HepG2 (cell line): ENCODE measurements around the gene KRT36. TPM values are rescaled to one million over a fixed set of nuclear protein-coding genes. Genes with fewer than 3 reads are reported as not detected.

Experiments
- ATAC-seq: fragments of 200-7000 bp; cut with Tn5 transposase; 3 replicates; pipeline ENCODE4 v1.9.1; 2020; ENCODE audit warnings: mild to moderate bottlenecking, moderate library complexity
- BruUV-seq: library from RNA; stranded (reverse); fragments of 400-500 nt; replicated peaks from 2 replicates; lab custom pipeline; 2021; lab: Mats Ljungman, UMichigan
- CTCF ChIA-PET: fragments of 300-600 bp; formaldehyde crosslinking; extraction: SDS; loops from one replicate; lab custom pipeline; 2021; ENCODE audit warnings: low total read pairs, inconsistent platforms, low intra/inter-chr PET ratio; lab: Yijun Ruan, JAX
- POLR2A ChIA-PET: fragments of 350-600 bp; sonication (Branson Sonifier 250); formaldehyde crosslinking; loops from one replicate; lab custom pipeline; 2020; ENCODE audit warnings: antibody characterized with exemption, inconsistent platforms; lab: Yijun Ruan, JAX
- DNase-seq: peaks from one replicate; pipeline ENCODE4 v3.0.0-alpha.2; 2015; ENCODE audit warnings: low spot score
- FAIRE-seq: peaks from 3 replicates; lab custom pipeline; 2011; peaks lifted over from hg19 to GRCh38; lab: Jason Lieb, UNC
- H2AFZ ChIP-seq: one replicate; pipeline ENCODE4 v1.6.1; 2011; ENCODE audit warnings: low read length, inconsistent platforms
- H3K27ac ChIP-seq: fragments of 300-600 bp; 3 replicates; pipeline ENCODE4 v1.8.0; 2011; ENCODE audit warnings: mixed run types, mild to moderate bottlenecking, mixed read lengths, low read length, inconsistent platforms; ENCODE audit not compliant: insufficient read depth; ENCODE audit errors: extremely low read length
- H3K27me3 ChIP-seq, 2 experiments: fragments of 200-600 bp in 1 of 2; 2 replicates in 1 of 2; 3 replicates in 1 of 2; pipeline versions ENCODE4 v1.6.0 to v1.8.0; 2011; ENCODE audit warnings: low read length in 2 of 2, mild to moderate bottlenecking in 2 of 2, moderate library complexity in 2 of 2, inconsistent platforms in 1 of 2; ENCODE audit not compliant: insufficient read depth in 2 of 2, control insufficient read depth in 1 of 2
- H3K36me3 ChIP-seq, 2 experiments: fragments of 200-600 bp in 1 of 2; replicated peaks in 1 of 2; 2 replicates in 1 of 2; 3 replicates in 1 of 2; pipeline versions ENCODE4 v1.5.1 to v1.8.0; 2011; ENCODE audit warnings: low read length in 2 of 2, inconsistent platforms in 1 of 2; ENCODE audit not compliant: insufficient read depth in 2 of 2, control insufficient read depth in 1 of 2
- H3K4me1 ChIP-seq: 2 replicates; pipeline ENCODE4 v1.5.1; 2012; ENCODE audit warnings: low read length, inconsistent platforms; ENCODE audit not compliant: insufficient read depth
- H3K4me2 ChIP-seq: 2 replicates; pipeline ENCODE4 v1.6.0; 2011; ENCODE audit warnings: low read depth, low read length, inconsistent platforms
- H3K4me3 ChIP-seq, 3 experiments: fragments of 200-600 bp in 1 of 3; sonication (generic), shearing (Covaris generic) in 1 of 3; replicated peaks in 1 of 3; 2 replicates each; pipeline ENCODE4 v1.5.1; 2011 to 2016; ENCODE audit warnings: low read length in 3 of 3, inconsistent platforms in 2 of 3, low read depth in 2 of 3, mild to moderate bottlenecking in 2 of 3, control low read depth in 1 of 3, mixed read lengths in 1 of 3; ENCODE audit not compliant: insufficient read depth in 1 of 3
- H3K79me2 ChIP-seq: one replicate; pipeline ENCODE4 v1.6.1; 2011; ENCODE audit warnings: low read length, inconsistent platforms; ENCODE audit not compliant: insufficient read depth
- H3K9ac ChIP-seq: 2 replicates; pipeline ENCODE4 v1.6.0; 2011; ENCODE audit warnings: mild to moderate bottlenecking, low read depth, low read length, inconsistent platforms; ENCODE audit not compliant: insufficient read depth
- H3K9me3 ChIP-seq: 2 replicates; pipeline ENCODE4 v1.5.1; 2012; ENCODE audit warnings: mild to moderate bottlenecking, low read length
- H4K20me1 ChIP-seq: 2 replicates; pipeline ENCODE4 v1.6.0; 2011; ENCODE audit warnings: inconsistent platforms, mild to moderate bottlenecking, low read length, moderate library complexity; ENCODE audit not compliant: insufficient read depth
- CHD4 ChIP-seq: fragments of 200-600 bp; sonication (generic); IDR thresholded peaks from 2 replicates; pipeline ENCODE4 v1.7.0; 2017; ENCODE audit warnings: mild to moderate bottlenecking, low read length, borderline replicate concordance
- ELF3 ChIP-seq: IDR thresholded peaks from 2 replicates; pipeline ENCODE4 v1.6.1; 2016; ENCODE audit warnings: missing genetic modification reagents, missing compliant biosample characterization
- IKZF1 ChIP-seq: fragments of 450-650 bp; IDR thresholded peaks from 2 replicates; pipeline ENCODE4 v1.7.1; 2016
- KMT2A ChIP-seq: sonication (generic); formaldehyde crosslinking; IDR thresholded peaks from 2 replicates; pipeline ENCODE4 v1.4.0; 2020; ENCODE audit warnings: missing genetic modification reagents
- RAD21 ChIP-seq: fragments of 450-650 bp; formaldehyde crosslinking; IDR thresholded peaks from 2 replicates; pipeline ENCODE4 v1.5.0; 2020; ENCODE audit warnings: mild to moderate bottlenecking
- SP5 ChIP-seq: IDR thresholded peaks from 2 replicates; pipeline ENCODE4 v1.6.1; 2016; ENCODE audit warnings: low read depth, borderline replicate concordance
- TARDBP ChIP-seq: sonication (generic); formaldehyde crosslinking; IDR thresholded peaks from 2 replicates; pipeline ENCODE4 v1.8.0; 2022; ENCODE audit warnings: mild to moderate bottlenecking, missing genetic modification reagents
- ZFX ChIP-seq: sonication (generic); formaldehyde crosslinking; IDR thresholded peaks from 2 replicates; pipeline ENCODE4 v1.4.0; 2020; ENCODE audit warnings: mild to moderate bottlenecking, low read depth, missing genetic modification reagents, moderate library complexity
- ZNF263 ChIP-seq: sonication (generic); formaldehyde crosslinking; IDR thresholded peaks from 2 replicates; pipeline ENCODE4 v1.4.0; 2020; ENCODE audit warnings: missing genetic modification reagents
- ZNF331 ChIP-seq: sonication (generic); formaldehyde crosslinking; IDR thresholded peaks from 2 replicates; pipeline ENCODE4 v1.4.0; 2020; ENCODE audit warnings: missing genetic modification reagents
- ZNF598 ChIP-seq: sonication (generic); formaldehyde crosslinking; IDR thresholded peaks from 2 replicates; pipeline ENCODE4 v1.5.1; 2020; ENCODE audit warnings: mild to moderate bottlenecking, missing genetic modification reagents, borderline replicate concordance
- WGBS: methylation state at CpG from one replicate; pipeline ENCODE4 v1.1.6; 2017; ENCODE audit warnings: low lambda C conversion rate; 5-methylcytosine and 5-hydroxymethylcytosine counted together
- in situ Hi-C: cut with HindIII; loops from 2 replicates; pipeline ENCODE4 v1.10.0; 2017; ENCODE audit warnings: low pct_unique_long_range_greater_than_20kb; ENCODE audit not compliant: extremely low pct_ligation_motif_present
- intact Hi-C: fragments of 100-400 bp; cut with micrococcal nuclease; formaldehyde crosslinking; loops from one replicate; pipeline ENCODE4 v1.10.0; 2022; ENCODE audit not compliant: unreplicated experiment
- polyA plus RNA-seq, 8 experiments: library from polyadenylated mRNA; depleted of rRNA in 3 of 8; stranded (reverse) in 7 of 8; unstranded in 1 of 8; fragments of >200 nt; fragmentation: Illumina TruSeq in 4 of 8; extraction: Trizol in 4 of 8; gene quantifications; 2 replicates each; pipeline versions ENCODE4 v1.2.1 to v1.2.3, GENCODE V29; 2011 to 2016; ENCODE audit warnings: low read depth in 4 of 8, missing spikeins in 1 of 8, mixed read lengths in 1 of 8; ENCODE audit not compliant: insufficient read depth in 1 of 8
- total RNA-seq, 5 experiments: library from RNA; depleted of rRNA; stranded (reverse); fragments of >200 nt; fragmentation: Illumina TruSeq; extraction: Trizol; gene quantifications; 2 replicates each; pipeline ENCODE4 v1.2.3, GENCODE V29; 2016; ENCODE audit warnings: low read depth in 1 of 5
- TF ChIP-seq, protein P1 (sequence below), 2 experiments: sonication (generic) in 1 of 2; formaldehyde crosslinking in 1 of 2; IDR thresholded peaks; 2 replicates each; pipeline versions ENCODE4 v1.4.0 to v1.6.1; 2018 to 2020; ENCODE audit warnings: missing genetic modification reagents in 2 of 2, borderline replicate concordance in 1 of 2, low read depth in 1 of 2, mild to moderate bottlenecking in 1 of 2, missing biosample characterization in 1 of 2
- TF ChIP-seq, protein P2 (sequence below): sonication (generic); formaldehyde crosslinking; IDR thresholded peaks from 2 replicates; pipeline ENCODE4 v1.4.0; 2020; ENCODE audit warnings: missing genetic modification reagents
- TF ChIP-seq, protein P3 (sequence below): sonication (generic); formaldehyde crosslinking; IDR thresholded peaks from 2 replicates; pipeline ENCODE4 v1.9.0; 2022; ENCODE audit warnings: missing genetic modification reagents, mild to moderate bottlenecking, borderline replicate concordance
- TF ChIP-seq, protein P4 (sequence below): sonication (generic); formaldehyde crosslinking; IDR thresholded peaks from 2 replicates; pipeline ENCODE4 v1.5.0; 2020; ENCODE audit warnings: mild to moderate bottlenecking, missing genetic modification reagents, moderate library complexity

Gene KRT36
- total and polyA plus RNA-seq, 2 of the 13 experiments (the other 11 are each of a cell fraction or from before 2014, with no cell fraction given): not detected

DNA sequence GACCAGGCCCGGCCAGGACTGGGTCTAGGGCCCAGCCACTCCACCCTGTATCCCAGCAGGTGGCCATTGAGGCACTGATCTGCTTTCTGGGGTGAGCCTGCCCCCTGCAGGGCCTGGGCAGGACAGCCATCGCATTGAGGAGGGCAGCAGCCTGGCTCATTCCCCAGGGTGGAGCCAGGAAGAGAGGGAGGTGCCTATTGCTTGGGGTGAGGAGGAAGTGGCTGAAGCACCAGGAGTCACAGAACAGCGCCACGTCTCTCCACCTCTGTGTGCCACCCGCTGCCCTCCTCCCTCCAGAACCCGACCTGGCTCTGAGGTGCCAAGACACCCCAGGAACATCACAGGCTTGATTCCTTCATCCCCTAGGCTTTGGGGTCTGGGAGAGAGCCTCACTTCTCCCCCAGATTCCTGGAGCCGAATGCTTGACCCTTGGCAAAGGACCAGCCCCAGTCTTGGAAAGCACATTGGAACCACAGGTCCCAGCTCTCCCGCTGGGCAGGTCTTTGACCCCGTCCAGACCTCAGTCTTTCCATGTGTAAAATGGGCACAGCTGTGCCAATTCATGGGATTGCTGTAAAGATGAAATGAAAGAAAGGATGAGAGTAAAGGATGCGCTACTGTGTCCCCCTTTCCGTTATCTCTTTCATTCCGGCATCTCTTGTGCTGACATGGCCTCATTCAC is 7.2 kb upstream of the KRT36 start:
- Histone ChIP-seq H3K4me1 (peaks cover 18% of the 10 kb centered on the region), H3K79me2 (no peaks in the 10 kb centered on the region), H3K9me3 (no peaks in the 10 kb centered on the region), H3K9ac (no peak overlapping the region), H3K4me2 (peak overlapping the region; percentile 57), H3K27me3 (peaks cover 5 to 33% of the 10 kb centered on the region in 2 experiments; a peak in 4 of 5 replicates), H3K36me3 (no peaks in the 10 kb centered on the region), H2AFZ (peak overlapping the region; percentile 50), H3K27ac (no peak overlapping the region), H3K4me3 (peak overlapping the region in 1 of 3 experiments; percentile 37; a peak in 1 of 6 replicates), H4K20me1 (no peaks in the 10 kb centered on the region)
- ATAC-seq: peak; percentile 95
- FAIRE-seq: peak; percentile 89
- peak; percentile 86 for DNase-seq
- no TSS peak for BruUV-seq
- 43% methylated on average over 8 of the region's 12 CpGs for WGBS
- ChIA-PET CTCF (interaction anchor here (0.6 to 1.4 kb wide), 3 partner anchors 10 to 587 kb away, joined by 3 to 5 read pairs (median 4); no protein-coding TSS in a partner anchor), POLR2A (no interaction called here)
- in situ Hi-C loops: no loop called here
- intact Hi-C loops: no loop called here
- TF ChIP-seq, protein P1, sequence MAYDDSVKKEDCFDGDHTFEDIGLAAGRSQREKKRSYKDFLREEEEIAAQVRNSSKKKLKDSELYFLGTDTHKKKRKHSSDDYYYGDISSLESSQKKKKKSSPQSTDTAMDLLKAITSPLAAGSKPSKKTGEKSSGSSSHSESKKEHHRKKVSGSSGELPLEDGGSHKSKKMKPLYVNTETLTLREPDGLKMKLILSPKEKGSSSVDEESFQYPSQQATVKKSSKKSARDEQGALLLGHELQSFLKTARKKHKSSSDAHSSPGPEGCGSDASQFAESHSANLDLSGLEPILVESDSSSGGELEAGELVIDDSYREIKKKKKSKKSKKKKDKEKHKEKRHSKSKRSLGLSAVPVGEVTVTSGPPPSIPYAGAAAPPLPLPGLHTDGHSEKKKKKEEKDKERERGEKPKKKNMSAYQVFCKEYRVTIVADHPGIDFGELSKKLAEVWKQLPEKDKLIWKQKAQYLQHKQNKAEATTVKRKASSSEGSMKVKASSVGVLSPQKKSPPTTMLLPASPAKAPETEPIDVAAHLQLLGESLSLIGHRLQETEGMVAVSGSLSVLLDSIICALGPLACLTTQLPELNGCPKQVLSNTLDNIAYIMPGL (CRISPR knock-in tag; IDR thresholded peaks at IDR 0.05; ENCODE audit: borderline replicate concordance in 1 of 2, low read depth in 1 of 2): peak in 1 of 2 experiments; percentile 50; a peak in 1 of 4 replicates
- peak; percentile 99 for TF ChIP-seq CHD4
- peak; percentile 35; the same call in 1 of the 2 replicates for TF ChIP-seq ZFX (CRISPR knock-in tag)
- TF ChIP-seq ELF3 (CRISPR knock-in tag): peak; percentile 86
- TF ChIP-seq RAD21: peak; percentile 83
- 0 out of 2 replicates have a peak, but pooled peaks have one; percentile 30 for TF ChIP-seq ZNF331 (CRISPR knock-in tag)
- TF ChIP-seq ZNF263 (CRISPR knock-in tag): 0 out of 2 replicates have a peak, but pooled peaks have one; percentile 16
- TF ChIP-seq TARDBP (CRISPR knock-in tag): peak; percentile 27; the same call in 1 of the 2 replicates
- TF ChIP-seq, protein P2, sequence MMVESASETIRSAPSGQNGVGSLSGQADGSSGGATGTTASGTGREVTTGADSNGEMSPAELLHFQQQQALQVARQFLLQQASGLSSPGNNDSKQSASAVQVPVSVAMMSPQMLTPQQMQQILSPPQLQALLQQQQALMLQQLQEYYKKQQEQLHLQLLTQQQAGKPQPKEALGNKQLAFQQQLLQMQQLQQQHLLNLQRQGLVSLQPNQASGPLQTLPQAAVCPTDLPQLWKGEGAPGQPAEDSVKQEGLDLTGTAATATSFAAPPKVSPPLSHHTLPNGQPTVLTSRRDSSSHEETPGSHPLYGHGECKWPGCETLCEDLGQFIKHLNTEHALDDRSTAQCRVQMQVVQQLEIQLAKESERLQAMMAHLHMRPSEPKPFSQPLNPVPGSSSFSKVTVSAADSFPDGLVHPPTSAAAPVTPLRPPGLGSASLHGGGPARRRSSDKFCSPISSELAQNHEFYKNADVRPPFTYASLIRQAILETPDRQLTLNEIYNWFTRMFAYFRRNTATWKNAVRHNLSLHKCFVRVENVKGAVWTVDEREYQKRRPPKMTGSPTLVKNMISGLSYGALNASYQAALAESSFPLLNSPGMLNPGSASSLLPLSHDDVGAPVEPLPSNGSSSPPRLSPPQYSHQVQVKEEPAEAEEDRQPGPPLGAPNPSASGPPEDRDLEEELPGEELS (CRISPR knock-in tag): peak; percentile 33; the same call in 1 of the 2 replicates
- no peak for TF ChIP-seq KMT2A
- TF ChIP-seq, protein P3, sequence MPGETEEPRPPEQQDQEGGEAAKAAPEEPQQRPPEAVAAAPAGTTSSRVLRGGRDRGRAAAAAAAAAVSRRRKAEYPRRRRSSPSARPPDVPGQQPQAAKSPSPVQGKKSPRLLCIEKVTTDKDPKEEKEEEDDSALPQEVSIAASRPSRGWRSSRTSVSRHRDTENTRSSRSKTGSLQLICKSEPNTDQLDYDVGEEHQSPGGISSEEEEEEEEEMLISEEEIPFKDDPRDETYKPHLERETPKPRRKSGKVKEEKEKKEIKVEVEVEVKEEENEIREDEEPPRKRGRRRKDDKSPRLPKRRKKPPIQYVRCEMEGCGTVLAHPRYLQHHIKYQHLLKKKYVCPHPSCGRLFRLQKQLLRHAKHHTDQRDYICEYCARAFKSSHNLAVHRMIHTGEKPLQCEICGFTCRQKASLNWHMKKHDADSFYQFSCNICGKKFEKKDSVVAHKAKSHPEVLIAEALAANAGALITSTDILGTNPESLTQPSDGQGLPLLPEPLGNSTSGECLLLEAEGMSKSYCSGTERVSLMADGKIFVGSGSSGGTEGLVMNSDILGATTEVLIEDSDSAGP (CRISPR knock-in tag): 0 out of 2 replicates have a peak, but pooled peaks have one; percentile 30
- TF ChIP-seq SP5 (CRISPR knock-in tag): 0 out of 2 replicates have a peak, but pooled peaks have one; percentile 23
- TF ChIP-seq IKZF1: no peak
- TF ChIP-seq ZNF598 (CRISPR knock-in tag): 0 out of 2 replicates have a peak, but pooled peaks have one; percentile 48
- TF ChIP-seq, protein P4, sequence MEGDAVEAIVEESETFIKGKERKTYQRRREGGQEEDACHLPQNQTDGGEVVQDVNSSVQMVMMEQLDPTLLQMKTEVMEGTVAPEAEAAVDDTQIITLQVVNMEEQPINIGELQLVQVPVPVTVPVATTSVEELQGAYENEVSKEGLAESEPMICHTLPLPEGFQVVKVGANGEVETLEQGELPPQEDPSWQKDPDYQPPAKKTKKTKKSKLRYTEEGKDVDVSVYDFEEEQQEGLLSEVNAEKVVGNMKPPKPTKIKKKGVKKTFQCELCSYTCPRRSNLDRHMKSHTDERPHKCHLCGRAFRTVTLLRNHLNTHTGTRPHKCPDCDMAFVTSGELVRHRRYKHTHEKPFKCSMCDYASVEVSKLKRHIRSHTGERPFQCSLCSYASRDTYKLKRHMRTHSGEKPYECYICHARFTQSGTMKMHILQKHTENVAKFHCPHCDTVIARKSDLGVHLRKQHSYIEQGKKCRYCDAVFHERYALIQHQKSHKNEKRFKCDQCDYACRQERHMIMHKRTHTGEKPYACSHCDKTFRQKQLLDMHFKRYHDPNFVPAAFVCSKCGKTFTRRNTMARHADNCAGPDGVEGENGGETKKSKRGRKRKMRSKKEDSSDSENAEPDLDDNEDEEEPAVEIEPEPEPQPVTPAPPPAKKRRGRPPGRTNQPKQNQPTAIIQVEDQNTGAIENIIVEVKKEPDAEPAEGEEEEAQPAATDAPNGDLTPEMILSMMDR (CRISPR knock-in tag): peak; percentile 93
